Activated CD8-positive, alpha-beta memory T cell treated with anti-CD3 and anti-CD28 coated beads for 48 hours (primary cell): ENCODE data around the gene DNAH7.

Experiments
- DNase-seq, 3 experiments: peaks; one replicate each; pipeline ENCODE4 v3.0.0-alpha.2; 2020; ENCODE audit warnings: low read depth in 2 of 3, low spot score in 2 of 3

Gene DNAH7

DNA sequence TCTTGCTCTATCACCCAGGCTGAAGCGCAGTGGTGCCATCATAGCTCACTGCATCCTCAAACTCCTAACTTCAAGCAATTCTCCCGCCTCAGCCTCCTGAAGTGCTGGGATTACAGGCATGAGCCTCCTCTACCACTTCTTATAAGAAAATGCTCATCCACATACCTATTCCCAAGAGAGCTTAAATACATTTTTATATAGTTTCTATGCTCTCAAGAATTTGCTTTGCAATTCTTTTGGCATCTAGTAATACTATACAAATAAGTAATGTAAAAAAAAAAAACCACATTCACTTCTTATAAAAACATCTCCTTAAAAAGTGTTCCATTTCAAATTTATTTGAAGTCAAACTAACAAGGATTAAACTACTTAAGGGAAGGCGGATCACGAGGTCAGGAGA is 197.3 kb downstream of the DNAH7 start:
- no peak for DNase-seq

DNA sequence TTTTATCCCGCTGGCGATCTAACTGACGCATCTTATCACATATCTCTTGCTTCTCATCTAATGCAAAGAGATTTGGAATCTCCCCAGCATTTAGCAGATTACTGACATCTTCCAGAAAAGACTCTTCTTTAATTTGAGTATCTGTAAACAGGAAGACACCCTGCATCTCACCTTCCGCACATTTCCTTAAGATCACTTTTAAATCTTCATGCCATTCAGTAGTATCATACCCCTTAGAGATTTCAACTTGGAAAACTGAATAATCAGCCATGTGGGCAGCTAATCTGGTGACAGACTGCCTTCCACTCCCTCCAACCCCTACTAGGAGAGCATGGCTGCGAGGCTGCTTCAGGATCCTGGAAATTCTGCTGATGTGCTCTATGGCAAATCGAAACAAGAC is 204.3 kb downstream of the DNAH7 start:
- no peak for DNase-seq

DNA sequence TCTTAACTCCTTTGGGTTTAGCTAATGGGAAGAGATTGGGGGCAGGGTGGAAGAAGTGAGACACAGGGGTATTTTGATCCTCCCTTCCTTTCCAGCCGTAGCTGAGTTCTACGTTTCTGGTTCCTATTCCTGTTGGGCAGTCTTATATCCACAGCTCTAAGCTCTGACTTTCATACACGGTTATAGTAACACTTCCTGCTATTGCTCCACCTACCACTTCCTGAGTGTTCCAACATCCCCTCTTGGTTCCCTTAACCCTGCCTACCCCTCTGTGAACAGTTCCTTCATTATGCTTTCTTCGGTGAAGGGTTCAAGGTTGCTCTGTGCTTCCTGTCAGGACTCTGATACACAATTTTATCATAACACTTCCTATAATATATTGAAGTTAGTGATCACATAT is 205.1 kb downstream of the DNAH7 start:
- no peak for DNase-seq

DNA sequence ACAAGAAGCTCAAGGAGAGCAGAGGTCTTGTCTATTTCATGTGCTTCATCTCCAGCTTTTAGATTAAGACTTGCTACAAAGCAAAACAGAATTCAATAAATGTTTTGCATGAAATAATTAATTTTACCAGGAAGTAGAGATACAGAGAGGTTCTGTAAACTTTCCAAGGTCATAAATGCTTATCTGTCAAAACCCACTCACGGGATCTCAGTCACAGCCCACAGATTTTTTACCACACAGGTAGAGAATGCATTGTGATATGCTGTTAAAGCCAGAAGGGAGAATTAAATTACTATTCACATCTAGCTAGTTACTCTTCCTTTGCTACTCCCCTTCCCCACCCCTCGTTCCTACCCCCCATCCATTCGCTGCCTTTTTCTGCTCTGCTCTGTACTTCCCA is 205.5 kb downstream of the DNAH7 start:
- no peak for DNase-seq

DNA sequence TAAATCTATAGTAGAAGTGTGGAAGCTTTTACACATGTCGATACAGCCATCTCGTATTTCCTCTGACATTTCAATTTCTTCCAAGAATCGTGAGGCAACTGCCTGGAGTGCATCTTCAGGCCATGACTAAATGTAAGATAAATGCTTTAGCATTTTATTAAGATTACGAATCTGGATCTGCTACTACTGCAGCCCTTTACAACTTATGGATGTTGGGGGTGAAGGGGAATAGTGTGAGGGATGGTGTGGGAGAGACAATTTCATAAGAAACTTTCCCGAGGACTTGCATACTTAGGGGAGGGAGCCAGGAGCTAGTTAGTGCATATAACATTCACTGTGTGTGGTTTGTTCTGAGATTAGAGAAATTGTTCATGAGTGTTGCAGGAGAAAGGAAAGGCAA is 206.8 kb downstream of the DNAH7 start:
- DNase-seq: no peak

DNA sequence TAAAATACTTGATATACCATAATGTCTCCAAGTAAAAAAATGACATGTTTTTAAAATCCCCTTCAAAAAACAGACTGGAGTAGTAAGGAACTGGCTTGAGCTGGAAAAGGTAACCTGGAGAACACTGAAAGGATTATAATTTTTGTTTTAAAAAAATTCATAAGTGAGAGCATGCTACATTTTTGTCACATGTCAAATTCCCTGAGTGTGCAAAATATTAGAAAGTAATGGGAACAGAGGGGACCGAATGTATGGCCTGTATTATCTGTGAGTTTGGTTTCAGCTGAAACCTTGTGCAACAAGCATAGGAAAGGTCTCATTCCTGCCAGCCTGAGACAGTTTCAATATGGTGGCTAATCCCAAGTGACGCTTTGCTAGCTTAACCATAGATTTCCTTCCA is 209.1 kb downstream of the DNAH7 start:
- no peak for DNase-seq

DNA sequence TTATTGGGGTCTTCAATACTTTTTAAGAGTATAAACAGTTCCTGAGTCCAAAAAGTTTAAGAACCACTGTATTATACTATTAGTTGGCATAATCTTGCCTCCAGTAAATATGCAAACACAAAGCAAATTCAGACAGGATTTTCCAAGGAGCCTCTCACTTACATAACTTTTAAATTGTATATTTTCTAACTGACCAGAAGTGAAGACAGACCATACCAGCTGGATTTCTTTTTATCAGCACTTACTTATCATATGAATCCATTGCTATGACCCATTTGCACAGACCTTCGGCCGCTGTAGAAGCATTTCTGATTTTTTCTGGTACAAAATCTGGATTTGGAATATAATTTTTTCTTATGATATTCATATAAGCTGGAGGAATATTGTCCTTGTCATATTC is 211.5 kb downstream of the DNAH7 start:
- no peak for DNase-seq

DNA sequence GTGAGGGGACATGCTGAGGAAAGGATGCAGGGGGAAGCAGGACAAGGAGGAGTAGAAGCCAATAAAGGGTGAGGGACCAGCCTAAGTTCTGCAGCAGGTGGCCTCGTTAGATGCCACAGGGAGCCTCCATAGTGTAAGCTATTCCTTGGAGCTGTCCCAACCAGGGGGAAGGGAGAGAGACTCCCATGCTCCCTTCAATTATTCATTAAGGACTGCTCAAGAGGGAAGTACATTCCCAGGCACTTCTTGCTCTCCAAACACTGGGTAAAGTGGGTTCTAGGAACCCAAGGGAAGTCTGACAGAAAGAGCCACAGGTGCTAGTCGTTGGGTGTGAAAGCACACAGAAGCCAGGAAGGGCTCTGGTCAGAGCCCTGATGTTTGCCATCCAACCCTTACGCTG is 217.9 kb downstream of the DNAH7 start:
- no peak for DNase-seq

DNA sequence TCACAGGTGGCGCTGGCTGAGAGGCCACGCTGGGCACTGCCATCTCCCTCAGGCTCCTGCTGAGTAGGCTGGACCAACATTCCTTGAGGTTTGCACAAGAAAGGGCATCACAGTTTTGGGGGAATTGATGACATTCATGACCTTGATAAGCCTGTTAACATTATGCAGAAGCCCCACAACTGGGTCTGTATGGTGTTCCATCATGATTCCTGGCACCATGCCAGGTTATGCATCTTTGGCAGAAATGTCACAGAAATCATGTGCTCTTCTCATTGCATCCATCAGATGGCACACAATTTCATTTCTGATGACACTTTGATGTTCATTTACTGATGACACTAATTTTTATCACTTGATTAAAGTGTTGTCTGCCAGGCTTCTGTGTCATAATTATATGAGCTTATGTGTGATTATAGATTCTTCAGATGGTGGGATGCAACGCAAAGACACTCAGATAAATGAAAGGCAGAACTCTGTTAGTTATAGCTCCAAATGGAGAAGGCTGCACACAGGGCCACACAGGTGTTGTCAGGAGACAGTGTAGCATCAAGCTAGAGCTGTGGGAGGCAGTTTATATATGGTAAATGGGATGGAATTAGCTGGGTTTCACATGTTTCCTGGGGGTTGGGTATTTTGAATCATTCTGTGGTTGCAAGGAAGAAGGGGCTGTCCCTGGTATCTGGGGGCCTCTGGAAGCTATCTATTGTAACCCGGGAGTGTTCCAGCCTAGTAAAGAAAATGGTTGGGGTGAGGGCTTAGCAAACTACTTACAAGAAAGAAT is 220.3 kb downstream of the DNAH7 start:
- DNase-seq: no peak

DNA sequence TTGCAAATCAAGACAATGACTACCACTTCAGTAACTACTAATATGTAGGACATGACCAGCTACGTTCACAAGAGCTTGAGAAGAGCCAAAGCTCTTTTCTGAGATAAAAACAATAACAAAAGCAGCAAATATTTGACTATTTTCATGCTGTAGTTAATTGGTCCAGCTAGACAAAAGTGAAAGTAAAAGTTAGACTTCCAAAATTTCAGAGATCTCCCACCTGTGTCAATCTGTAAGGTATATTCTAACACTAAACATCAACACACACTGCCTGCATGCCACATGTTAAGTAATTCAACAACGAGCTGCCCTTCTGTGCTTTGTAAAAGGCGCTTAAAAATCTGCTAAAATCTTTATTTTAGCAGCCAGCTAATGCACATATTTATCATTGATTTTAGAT is 225.7 kb downstream of the DNAH7 start:
- no peak for DNase-seq

DNA sequence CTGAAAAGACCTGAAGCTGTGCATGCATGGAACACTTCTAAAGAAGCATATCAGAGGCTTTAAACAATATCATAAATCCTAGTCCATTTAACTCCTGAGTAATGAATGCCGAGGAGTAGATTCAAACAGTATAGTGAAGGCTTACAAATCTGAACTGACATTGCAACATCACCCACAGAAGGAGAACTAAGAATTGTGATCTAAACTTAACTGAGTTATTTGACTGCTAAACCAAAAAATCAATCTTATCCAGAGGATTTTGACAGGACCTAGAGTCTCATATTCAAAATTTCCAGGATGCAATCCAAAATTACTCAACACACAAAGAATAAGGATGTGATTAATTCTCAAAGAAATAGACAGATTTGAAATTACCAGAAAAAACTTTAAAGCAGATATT is 230.6 kb downstream of the DNAH7 start:
- DNase-seq: no peak

DNA sequence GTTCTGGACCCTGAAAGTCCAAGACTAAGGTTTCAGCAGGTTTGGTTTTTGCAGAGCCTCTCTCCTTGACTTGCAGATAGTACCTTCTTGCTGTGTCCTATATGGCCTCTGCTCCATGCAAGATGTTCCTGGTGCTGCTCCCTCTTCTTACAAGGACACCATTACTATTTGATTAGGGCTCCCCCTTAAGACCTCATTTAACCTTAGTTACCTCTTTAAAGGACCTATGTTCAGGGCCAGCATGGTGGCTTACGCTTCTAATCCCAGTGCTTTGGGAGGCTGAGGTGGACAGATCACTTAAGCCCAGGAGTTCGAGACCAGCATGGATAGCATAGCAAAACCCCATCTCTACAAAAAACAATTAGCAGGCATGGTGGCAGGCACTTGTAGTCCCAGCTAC is 232.6 kb downstream of the DNAH7 start:
- DNase-seq: no peak

DNA sequence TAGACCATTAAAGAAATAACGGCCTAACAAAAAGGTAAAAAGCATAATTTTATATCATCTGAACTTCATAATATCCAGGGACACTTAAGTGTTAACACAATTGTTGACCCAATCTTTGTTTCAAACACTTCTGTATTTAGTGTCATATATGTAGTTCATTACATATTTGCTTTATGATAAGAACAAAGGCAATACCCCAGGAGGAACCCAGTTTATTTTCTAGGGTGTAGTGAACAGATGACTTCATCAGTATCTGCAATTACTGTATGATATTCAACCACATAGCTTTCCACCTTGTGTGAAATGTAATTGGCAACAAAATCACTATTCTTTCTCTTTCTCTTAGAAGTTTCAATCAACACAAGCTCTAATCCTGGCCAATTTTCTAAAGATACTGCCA is 233.8 kb downstream of the DNAH7 start:
- no peak for DNase-seq

DNA sequence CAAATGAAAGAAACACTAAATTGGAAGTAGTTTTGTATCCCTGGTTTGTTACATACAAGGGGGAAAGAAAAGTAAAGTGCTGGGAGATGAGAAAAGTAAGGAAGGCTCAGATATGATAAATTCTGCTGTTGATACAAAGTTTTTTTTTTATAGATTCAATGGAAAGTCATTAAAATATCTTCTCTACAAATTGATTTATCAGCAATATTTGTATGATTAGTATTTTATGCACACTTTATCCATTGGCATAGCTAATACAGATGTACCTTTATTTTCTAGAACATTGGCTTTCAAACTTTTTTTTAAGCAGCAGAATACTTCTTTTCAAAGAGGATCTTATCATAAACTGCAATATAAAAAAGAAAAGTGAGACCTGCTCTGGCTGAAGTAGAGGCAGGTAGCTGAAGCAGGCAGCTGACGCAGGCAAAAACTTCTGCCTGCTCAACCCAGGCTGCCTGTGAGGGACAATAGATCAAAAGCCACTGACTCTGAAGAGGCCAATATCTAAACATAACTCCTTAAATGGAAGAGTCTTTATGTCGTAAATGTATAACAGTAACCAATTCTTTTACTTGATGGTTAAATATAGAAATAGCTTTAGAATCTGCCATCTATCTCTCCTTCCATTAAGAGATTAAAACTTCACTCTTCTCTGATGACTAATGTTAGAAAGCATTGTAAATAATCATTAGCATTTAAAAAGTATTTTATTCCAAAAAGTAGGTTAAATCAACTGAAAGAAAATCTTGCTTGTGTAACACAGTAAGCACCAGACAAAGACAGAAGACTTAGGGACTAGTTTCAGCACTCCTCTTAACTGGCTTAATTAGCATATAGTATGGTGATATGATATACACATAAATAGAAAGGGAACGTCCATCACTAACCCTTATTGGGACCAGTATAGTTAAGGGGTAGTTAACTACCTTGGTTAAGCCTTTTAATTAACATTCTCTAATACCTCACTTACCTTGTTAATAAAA is 237.4 kb downstream of the DNAH7 start:
- no peak for DNase-seq

DNA sequence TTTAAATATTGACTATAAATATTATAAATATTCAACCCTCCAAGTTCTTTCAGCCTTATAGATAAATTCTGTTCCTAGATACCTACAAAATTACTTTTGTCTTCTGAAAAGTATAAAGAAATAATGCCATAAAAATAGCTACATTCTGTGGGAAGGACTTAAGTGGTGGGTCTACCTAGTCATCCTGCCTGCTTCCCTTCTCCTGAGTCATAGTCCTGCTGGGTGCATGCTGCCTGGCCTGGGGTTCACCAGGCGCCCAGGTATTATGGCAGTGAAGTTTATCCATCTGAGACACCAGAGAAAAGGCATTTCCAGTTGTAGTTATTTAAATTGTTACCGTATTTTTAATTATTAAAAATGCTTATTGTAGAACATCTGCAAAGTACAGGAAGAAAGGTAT is 244.2 kb downstream of the DNAH7 start:
- no peak for DNase-seq

DNA sequence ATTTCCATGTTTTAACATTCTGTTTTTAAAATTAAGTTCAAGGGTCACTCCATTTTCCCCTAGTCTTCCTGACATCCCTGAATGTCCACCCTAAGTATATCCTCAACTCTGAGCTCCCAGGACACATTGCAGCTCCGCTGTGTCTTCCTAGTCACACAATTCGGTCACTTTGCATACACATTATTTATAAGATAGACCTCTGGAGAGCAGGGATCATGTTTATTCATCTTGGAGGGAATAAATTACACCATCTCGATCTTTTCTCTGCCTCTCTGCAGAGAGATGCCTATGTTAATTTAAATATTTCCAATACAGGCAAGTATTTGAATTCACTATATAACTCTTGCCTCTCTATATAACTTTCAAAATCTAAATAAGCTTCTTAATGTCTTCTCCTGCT is 245.4 kb downstream of the DNAH7 start:
- no peak for DNase-seq

DNA sequence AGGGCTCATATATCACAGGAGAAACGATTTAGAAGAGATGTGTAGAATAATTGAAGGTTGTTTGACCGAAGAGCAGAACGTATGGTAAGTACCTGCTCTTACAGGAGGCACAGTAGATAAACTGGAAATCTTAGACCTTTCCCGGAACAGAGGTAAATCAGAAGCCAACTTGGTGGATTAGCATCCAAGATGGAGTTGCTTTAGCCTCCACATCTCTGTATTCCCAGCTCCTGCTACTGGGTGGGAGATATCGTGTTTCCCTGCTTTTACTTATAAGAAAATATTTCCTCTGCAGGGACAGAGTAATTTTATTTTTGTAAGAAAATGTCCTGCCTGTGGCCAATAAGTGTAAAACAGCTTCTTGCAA is 247.1 kb downstream of the DNAH7 start:
- DNase-seq: no peak

DNA sequence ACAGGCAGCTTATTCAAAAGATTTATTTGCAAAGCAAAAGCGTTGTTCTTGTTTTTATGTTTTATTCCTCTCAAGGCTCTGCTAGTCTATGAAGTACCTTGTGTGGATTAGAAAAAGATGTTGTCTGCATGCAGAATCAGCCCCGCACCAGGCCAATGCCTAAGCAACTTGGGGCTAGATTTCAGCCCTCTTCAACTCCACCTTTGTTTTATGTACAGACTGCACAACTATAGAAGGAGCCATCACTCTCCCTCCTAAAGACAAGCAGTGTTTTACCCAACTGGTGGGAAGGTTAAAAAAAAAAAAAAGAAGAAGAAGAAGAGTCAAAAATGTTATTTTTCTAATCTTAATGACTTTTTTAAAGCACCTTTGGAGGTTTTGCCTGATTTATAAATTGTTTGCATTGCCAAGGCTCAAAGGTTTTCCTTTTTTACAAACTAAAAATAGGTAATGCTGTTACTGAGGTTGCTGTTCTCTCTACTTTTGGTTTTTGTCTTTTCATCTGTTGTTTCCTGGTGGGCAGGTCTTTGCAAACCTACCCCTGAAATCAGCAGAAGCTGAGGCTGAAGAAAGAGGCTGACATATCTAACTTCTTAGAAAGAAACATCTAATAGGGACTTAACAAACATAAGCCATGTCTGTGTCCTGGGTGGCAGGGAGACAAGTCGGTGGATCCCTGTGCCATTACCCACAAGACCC is 247.6 kb downstream of the DNAH7 start:
- DNase-seq: no peak

DNA sequence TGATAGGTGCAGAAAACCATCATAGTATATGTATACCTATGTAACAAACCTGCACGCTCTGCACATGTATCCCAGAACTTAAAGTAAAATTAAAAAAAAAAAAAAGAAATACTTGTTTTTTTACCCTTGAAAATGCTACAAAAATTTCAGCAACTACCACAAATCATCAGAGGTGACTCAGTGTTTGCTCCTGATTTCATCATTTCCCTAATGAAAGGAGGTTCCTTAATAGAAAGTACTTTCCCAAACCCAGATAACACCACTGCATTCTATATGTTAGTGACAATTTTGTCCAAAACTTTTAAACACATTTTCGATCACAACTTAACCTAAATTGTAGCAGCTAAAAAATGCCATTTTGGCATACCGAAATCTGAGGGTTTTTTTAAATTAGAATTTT is 248.3 kb downstream of the DNAH7 start:
- DNase-seq: no peak

DNA sequence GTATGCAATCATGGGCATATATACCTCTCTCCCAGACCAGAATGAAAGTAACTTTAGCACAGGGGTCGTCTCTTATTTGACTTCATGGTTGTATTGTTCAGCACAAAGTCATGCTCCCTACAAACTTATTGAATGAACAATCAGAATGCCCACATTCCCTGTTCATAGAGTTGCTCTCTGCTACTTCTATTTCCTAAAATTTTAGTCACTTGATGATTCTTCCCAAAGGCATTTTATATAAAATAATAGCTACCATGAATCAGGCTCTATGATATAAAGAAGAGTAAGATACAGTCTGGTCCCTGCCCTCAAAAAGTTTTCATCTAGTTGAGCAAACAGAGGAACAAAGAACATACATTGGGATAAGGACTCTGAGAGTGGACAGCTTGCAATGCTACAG is 249.4 kb downstream of the DNAH7 start:
- DNase-seq: no peak

DNA sequence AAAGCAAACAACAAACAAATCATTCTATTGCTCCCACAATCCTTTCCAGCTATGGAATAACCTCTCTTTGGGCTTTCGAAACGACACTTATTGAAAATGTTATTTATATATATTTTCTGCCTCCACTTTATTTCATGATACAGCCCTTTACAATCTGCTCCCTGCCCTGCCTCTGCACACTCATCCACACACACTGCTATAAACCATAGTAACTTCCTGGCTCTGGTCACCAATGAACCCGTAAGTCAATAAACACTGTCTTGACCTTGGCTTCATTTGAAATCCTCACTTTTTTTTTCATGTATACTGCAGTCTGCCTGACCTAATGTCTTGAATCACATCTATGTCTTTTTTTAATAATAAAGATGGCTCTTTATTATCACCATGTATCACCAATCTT is 250.1 kb downstream of the DNAH7 start:
- DNase-seq: no peak

DNA sequence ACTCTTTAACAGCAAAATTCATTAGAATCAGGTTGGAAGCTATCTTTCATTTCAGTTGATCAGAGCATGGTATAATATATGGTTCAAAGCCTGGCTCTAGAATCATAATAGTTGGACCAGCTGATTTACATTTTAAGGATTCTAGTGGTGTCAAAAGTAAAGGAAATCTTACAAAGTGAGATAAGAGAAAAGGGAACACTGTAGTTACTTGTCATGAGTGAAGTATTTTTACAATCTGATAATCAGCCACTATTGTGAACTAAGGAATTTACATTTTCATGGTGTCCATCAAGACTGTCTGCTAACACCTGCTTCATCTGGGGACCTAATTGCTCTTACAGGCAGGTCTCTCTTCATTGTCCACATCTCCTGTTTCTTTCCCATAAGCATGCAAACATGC is 250.5 kb downstream of the DNAH7 start:
- DNase-seq: no peak
